Erythroblast (primary cell): ENCODE measurements around the gene IPPK.

Experiments
- DNase-seq, 2 experiments: peaks; one replicate each; lab custom pipeline; 2025; lab: John Stamatoyannopoulos, UW
- GATA1 ChIP-seq: IDR thresholded peaks from 2 replicates; pipeline ENCODE4 v1.6.1; 2011; ENCODE audit warnings: low read depth, mild to moderate bottlenecking, control low read depth, low read length, moderate library complexity
- POLR2A ChIP-seq: IDR thresholded peaks from 2 replicates; pipeline ENCODE4 v1.6.1; 2011; ENCODE audit warnings: mild to moderate bottlenecking, low read length

The IPPK gene

DNA sequence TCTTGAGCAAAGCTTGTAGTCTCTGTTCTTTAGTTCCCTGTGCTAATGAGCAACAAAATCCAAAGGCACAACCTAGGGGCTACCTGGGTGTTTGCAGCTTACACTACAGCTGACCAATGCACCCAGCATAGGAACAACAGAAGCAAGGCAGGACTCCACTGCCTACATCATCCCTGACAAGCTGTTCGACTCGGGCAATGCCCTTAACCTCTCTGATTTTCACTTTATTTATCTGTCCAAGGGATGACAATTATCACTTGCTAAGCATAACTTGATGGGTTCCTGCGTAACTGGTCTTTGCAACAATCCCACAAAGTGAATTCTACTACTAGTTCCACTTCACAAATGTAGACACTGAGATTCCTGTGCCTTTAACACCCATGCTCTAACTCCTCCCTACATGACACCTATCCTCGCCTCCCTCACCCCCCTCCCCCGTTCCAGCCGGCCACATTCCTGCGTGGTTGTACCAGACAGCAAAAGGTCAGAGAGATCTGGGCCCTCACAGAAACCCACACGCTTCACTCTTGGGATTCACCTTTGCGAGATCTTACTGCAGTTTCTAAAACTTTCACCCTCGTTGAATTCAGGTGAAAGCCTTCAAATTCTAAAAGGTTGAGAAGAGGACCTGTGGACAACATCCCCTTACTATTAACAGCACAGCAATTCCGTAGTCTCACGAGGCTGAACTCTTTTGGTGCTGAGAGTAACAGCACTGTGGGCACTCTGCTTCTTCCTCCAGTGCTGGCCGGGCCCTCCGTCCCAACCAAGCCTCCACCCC lies 995 bp downstream of the IPPK start:
- TF ChIP-seq POLR2A (no peak), GATA1 (no peak)
- DNase-seq: peak; percentile 42 to 50

DNA sequence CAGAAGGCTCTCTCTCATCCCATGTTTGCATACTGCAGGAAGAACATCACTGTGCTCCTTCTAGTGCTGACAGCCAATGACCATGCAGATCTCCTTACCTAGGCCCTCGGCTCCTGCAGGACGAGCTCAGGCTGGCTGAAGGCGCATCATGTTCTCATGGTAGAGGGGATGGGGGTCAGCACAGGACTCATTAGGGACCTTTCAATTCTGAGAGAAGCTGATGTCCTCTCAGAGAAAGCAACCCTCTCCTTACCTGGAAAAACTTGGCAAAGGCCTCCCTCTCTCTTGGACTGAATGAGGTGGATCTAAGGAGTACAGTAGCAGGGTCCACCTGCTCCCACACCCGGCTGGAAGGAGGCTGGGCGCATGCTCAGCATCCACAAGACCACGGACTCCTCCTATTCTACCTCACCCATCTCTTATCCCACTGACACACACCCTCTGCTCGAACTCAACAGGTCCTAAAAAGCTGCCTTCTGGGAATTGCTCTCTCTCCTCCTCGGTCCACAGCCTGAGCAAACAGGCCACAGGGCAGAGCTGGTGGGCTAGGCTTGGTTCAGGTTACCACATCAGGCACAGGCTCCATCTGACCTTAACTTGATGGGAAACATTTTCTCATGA lies 2.9 kb downstream of the IPPK start:
- TF ChIP-seq GATA1: no peak
- no peak for TF ChIP-seq POLR2A
- DNase-seq: no peak

DNA sequence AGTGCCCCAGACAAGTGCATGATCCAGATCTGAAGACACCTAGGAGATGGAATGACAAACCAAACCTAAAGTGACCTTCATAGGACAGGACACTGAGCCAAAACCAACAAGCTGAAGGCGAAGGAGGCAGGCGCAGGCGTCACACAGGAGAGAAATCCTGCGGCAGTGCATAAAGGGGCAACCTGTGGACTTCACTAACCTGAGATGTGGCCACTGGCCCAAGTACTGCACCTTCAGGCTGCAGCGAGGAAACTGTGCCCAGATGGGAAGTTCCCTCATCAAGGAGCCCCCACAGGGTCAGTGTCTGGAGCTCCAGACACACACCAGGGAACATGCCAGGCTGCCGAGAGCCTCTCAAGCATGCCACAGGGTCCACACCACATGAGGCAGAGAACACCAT lies 3.7 kb downstream of the IPPK start:
- TF ChIP-seq GATA1: no peak
- TF ChIP-seq POLR2A: no peak
- no peak for DNase-seq

DNA sequence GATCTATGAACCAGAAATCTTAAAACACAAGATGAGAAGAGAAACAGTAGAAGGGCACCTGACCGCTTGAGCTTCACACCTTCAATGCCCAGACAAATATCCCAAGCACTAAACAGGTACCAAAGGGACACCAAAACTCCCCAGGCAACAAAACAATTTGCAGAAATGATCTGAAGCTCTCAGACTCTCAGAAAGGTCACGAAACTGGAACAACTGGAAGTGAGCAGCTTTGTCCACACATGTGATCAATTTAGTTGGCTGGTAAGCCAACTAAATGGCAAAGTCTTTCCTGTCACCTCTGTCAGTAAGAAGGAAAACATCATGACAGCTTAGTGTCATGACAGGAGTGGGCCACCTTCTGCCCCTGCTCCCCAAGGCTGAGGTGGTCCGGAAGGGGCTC lies 4.1 kb downstream of the IPPK start:
- TF ChIP-seq GATA1: no peak
- no peak for TF ChIP-seq POLR2A
- no peak for DNase-seq

DNA sequence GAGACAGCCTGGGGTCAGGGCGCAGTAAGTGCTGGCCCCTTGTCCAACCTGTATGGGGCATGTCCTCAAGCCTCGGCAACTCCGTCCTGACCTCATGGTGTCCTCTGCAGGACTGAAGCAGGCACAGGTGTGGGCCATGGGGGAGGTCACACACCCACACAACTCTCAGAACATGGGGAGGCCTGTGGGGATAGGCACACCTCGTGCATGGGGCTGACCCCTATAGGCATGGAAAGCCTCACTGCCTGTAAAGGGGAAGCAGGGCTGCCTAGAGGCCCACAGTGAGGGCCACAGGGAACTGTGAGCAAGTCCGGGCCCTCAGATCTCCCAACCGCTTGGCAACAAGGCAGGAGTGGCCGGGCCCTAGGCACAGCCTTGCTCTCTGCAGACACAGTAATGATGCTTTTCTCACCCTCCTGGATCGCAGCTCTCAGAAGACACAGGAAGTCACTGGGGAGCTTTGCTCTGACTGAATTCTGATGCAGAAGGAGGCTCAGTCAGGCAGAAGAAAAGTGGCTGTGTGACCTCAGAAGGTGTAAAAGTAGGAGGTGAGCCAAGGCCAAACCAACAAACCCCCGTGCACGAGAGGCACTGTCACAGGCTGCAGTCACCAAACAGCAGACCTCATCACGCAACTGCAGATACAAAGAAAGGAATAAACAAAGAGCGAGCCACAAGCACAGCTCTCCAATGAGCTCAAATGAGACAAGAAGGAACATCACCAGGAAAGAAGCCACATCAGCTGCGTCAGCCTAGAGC lies 5.4 kb downstream of the IPPK start:
- DNase-seq: no peak

DNA sequence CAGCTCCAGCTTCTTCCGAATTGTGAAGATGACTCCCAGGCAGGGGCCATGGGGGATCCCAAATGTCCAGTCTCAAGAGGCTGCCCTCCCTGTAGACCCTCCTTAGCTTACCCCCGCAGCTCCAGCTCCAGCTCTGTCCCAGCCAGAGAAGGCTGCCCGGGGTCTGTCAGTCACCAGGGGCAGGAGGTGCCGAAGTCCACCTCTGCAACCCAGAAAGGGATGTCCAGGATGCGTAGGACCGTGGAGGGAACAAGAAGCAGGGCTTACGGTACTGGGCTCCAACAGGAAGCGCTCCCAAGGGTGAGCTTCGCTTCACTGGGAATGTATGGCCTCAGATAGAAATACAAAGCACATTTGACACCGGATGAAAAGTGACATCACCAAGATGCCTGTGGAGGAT lies 6.0 kb downstream of the IPPK start:
- DNase-seq: no peak

More for the DNA sequence above, 5.4 kb downstream of the IPPK start:
- TF ChIP-seq POLR2A: no peak
- no peak for TF ChIP-seq GATA1

DNA sequence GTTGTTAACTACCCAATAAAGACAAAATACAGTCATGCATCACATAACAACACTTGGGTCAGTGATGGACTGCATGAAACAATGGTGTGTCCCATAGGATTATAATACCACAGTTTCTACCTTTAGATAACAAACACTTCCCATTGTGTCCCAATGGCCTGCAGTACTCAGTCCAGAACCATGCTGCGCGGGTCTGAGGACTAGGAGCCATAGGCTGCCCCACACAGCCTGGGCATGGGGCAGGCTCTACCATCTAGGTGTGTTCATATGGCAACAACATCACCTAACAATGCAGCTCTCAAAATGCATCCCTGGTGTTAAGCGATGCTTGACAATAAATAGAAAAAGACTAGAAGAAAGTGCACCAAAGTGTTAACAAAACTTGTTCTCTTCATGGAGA lies 6.8 kb downstream of the IPPK start:
- DNase-seq: no peak
- TF ChIP-seq GATA1: no peak

More for the DNA sequence above, 6.0 kb downstream of the IPPK start:
- TF ChIP-seq GATA1: no peak
- no peak for TF ChIP-seq POLR2A

DNA sequence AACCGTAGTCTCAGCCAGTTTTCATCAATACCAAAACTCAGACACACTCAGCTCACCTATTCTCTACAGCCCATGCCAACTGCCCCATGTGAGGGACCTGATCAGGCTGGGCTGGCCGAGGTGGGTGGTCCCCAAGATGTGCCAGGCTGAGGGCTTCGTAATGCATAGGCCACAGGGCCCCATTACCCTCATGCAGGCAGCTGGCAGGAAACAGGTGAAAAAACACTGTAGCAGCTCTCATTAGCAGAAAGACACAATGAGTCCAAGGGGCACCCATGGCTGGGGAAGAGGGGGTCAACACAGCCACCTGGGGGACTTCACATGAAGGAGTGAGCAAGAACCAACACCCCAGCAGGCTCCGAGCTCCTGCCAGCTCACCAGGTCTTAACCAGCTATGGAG lies 8.2 kb downstream of the IPPK start:
- TF ChIP-seq GATA1 (no peak), POLR2A (no peak)
- DNase-seq: no peak

DNA sequence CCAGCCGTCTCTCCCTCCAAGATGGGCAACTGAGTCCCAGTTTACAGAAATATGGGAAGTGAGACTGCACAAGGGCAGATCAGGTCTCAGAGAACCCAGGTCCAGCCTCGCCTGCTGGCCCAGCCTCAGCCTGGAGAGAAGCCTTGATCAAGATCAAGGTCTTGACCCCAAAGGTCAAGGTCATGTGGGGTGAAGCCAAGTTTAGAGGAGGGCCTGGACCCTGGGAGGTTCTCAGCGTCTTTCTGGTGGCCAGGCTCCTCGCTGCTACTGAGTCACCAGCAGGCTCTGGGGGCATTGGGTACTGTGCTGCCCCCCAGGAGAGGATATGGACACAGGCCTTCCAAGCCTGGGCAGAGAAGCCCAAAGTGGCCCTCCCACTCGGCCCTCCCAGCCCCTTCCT lies 8.8 kb downstream of the IPPK start:
- TF ChIP-seq GATA1 (no peak), POLR2A (no peak)
- DNase-seq: no peak

DNA sequence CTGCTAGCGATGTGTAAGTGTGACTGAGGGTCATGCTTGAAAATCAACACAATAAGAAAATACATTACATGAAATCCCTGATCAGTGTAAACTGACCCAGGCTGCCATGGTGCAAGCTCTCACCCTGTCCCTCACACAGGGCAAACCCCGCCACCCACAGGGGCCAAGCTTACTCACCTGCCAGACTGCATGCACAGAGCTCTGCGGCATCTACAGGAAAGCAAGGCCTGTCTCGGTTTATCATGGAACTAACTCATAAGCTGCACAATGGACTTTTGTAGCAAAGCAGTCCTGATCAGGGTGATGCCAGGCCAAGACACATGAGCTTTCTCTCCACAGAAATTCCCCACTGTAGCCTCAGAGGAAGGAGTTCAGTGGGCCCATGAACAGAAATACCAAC lies 9.7 kb downstream of the IPPK start:
- TF ChIP-seq GATA1 (no peak), POLR2A (no peak)
- DNase-seq: no peak

DNA sequence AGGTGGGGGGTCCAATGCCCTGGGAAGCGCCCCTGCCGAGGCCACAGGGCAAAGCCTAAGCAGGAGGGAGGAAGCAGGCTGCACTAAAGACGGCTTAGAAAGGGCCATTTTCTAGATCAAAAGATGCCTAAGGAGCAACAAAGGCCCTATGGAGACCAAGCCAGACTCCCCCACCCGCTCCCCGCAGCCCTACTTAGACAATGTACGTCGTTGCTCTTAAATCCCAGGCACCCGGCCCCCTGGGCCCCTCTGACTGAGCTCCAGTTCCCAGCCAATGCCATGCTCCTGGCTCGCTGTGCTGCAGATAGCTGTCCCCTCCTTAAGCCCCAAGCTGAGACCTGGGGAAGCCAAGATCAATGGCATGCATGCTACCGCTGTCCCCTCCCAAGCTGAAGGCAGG lies 10.3 kb downstream of the IPPK start:
- no peak for DNase-seq
- TF ChIP-seq POLR2A (no peak), GATA1 (no peak)

DNA sequence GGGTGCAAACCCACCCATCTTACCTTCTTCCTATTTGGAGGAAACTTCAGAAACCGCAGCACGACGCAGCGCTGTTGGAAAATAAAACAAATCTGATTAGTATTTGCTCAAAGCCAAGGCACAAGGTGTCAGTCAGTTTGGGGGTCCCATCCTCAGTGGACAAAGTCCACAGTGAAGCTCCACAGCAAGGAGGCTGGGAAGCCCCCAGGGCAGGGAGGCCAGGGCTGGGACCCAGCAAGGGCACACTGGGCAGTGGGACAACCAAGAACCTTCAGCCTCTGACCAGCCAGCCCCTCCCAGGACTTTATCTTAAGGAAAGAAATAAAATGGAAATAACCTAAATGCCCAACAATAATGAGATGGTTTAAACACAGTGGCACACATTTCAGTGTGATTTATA lies 11.3 kb downstream of the IPPK start:
- TF ChIP-seq GATA1 (no peak), POLR2A (no peak)
- no peak for DNase-seq

DNA sequence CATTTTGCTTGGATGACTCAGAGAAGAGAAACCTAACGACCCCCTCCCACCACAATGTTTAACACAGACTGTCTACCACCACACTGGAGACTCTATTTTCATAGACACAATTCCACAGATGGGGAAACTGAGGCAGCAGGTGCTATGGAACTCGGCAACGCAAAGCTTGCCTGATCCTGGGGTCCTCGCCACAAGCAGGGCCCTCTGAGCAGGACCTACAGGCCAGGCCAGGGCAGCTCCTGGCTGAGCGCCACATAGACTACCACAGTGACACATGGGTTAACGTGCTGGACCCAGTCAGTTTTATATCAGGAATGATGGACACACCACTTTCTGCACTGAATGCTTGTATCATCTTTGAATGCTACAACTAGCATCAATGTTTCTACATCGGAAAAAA lies 11.8 kb downstream of the IPPK start:
- TF ChIP-seq POLR2A (no peak), GATA1 (no peak)
- no peak for DNase-seq
